ENCODE results near the gene CERK. TPM values are rescaled to one million over a fixed set of nuclear protein-coding genes. Genes with fewer than 3 reads are reported as not detected.

The CERK gene
- total RNA-seq, 1 experiment from 2014 or later: 30.9 TPM

- ChIA-PET POLR2A (no interaction called here), CTCF (no interaction called here)
- H3K36me3 ChIP-seq (ENCODE audit: control insufficient read depth, insufficient read depth, low read length): no peaks in the 10 kb centered on the region
- no peaks in the 10 kb centered on the region for H3K27me3 ChIP-seq (ENCODE audit: control insufficient read depth, insufficient read depth, low read length)
- no TSS peak for BruUV-seq (replicated peaks)
- no peak overlapping the region for H3K4me3 ChIP-seq (ENCODE audit: low read depth in 2 of 2, low read length in 2 of 2)
- H3K4me1 ChIP-seq (ENCODE audit: control insufficient read depth, insufficient read depth, low read length): no peaks in the 10 kb centered on the region
- H3K9me3 ChIP-seq (ENCODE audit: control insufficient read depth, insufficient read depth, low read depth, low read length): no peaks in the 10 kb centered on the region
- intact Hi-C loops (cut with micrococcal nuclease; ENCODE audit: unreplicated experiment): no loop called here
- no peak for TF ChIP-seq REST (IDR thresholded peaks at IDR 0.05; ENCODE audit: insufficient read depth in 1 of 2, low read depth in 2 of 2, low read length in 1 of 2)
- TF ChIP-seq TCF7L2 (IDR thresholded peaks at IDR 0.05; ENCODE audit: low read depth, low read length): no peak
- no peak for TF ChIP-seq POLR2AphosphoS5 (IDR thresholded peaks at IDR 0.05; ENCODE audit: low read depth, low read length)
- TF ChIP-seq CTCF (IDR thresholded peaks at IDR 0.05): no peak
- no peak for TF ChIP-seq SIN3A (IDR thresholded peaks at IDR 0.05; ENCODE audit: borderline replicate concordance, insufficient read depth, low read depth, low read length)
- DNase-seq (ENCODE audit: low read depth, low spot score): no peak
- in situ Hi-C loops (cut with HindIII; ENCODE audit: low pct_unique_long_range_greater_than_20kb, low sequenced_read_pairs): no loop called here
- no peak overlapping the region for H3K27ac ChIP-seq (ENCODE audit: low read length)
- no peak for ATAC-seq
Observed at GRCh38 chr22:46660604-46661201, 77.3 kb downstream of the CERK start.

- intact Hi-C loops (cut with micrococcal nuclease; ENCODE audit: unreplicated experiment): no loop called here
- ChIA-PET CTCF (no interaction called here), POLR2A (no interaction called here)
- no peak overlapping the region for H3K27ac ChIP-seq (ENCODE audit: low read length)
- in situ Hi-C loops (cut with HindIII; ENCODE audit: low pct_unique_long_range_greater_than_20kb, low sequenced_read_pairs): no loop called here
- BruUV-seq (replicated peaks): no TSS peak
- H3K4me3 ChIP-seq (ENCODE audit: low read depth in 2 of 2, low read length in 2 of 2): no peak overlapping the region
- H3K4me1 ChIP-seq (ENCODE audit: control insufficient read depth, insufficient read depth, low read length): no peaks in the 10 kb centered on the region
- H3K36me3 ChIP-seq (ENCODE audit: control insufficient read depth, insufficient read depth, low read length): no peaks in the 10 kb centered on the region
- TF ChIP-seq CTCF (IDR thresholded peaks at IDR 0.05) (no peak), SIN3A (IDR thresholded peaks at IDR 0.05; ENCODE audit: borderline replicate concordance, insufficient read depth, low read depth, low read length) (no peak), POLR2AphosphoS5 (IDR thresholded peaks at IDR 0.05; ENCODE audit: low read depth, low read length) (no peak), REST (IDR thresholded peaks at IDR 0.05; ENCODE audit: insufficient read depth in 1 of 2, low read depth in 2 of 2, low read length in 1 of 2) (no peak)
- DNase-seq (ENCODE audit: low read depth, low spot score) (no peak), ATAC-seq (no peak)
- no peaks in the 10 kb centered on the region for H3K9me3 ChIP-seq (ENCODE audit: control insufficient read depth, insufficient read depth, low read depth, low read length)
- H3K27me3 ChIP-seq (ENCODE audit: control insufficient read depth, insufficient read depth, low read length): no peaks in the 10 kb centered on the region
Observed at GRCh38 chr22:46659791-46660186, 78.3 kb downstream of the CERK start.
